ENCODE data around the gene VSX2.

The VSX2 gene

DNA sequence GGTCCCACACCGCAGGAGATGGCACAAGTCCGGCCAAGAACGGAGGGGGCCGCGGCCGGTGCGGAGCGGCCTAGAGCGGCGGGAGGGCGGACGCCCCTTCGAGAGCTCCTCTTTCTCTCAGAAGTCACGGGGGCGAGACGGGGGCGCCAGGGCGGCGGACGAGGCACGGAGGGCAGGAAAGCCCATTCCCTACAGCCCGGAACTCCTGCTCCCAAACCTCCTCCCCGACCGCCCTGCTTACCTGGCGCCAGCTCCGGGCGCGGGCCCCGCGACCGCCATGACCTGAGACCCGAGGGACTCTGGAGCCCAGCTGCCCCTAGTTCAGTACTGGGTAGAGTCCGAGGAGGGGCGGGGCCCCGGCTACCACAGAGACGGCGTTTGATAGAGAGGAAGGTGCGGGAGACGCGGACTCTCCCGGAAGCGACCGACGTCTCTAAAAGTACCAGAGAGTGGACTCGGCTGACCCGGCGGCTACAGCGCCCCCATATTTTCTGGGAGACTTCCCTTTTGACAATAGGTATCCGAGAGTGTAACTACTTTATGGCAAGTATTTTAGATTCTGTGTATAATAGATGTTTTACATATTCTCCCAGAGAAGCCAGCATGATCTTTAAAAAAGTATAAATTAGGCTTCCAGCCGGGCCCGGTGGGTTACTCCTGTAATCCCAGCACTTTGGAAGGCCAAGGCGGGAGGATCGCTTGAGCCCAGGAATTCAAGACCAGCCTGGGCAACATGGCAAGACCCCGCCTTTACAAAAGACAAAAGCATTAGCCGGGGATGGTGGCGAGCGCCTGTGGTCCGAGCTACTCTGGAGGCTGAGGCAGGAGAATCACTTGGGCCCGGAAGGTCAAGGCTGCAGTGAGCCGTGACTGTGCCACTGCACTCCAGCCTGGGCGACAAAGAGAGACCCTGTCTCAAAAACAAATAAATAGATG, 63.7 kb downstream of the VSX2 start, which contains the start of gene ABCD4:
ABCD4 (minus strand) TSS at position 301 of the 936 bp plus-strand sequence; CDS start at position 279, 22 bp downstream.
- peak; percentile 96 for DNase-seq

- no peak for DNase-seq
These were observed 69.4 kb downstream of the VSX2 start for GRCh38 chr14:74308695-74309094.

- no peak for DNase-seq
These were observed 70.1 kb downstream of the VSX2 start for GRCh38 chr14:74309125-74310022.

DNA sequence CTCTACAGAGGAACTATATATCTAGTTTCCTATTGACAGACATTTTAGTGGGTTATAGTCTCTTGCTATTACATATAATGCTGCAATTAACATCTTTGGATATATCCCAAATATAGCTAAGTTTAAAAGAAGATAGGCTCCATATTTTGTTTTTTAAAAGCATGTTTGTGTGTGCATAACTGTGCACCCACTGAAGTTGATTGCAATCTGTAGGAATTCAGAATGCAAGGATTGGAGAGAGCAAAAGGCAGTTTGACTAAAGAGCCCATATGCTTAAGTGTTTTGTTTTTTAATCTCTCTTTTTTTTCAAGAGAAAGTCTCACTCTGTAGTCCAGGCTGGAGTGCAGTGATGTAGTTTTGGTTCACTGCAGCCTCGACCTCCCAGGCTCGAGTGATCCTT, 72.9 kb downstream of the VSX2 start:
- no peak for DNase-seq

Data from hematopoietic multipotent progenitor cell treated with erythropoietin and hydrocortisone succinate and interleukin-3 and kit ligand, for 6 days (in vitro differentiated cells).